ENCODE measurements around the gene DTX4.

DTX4 gene

GRCh38 chr11:59255281-59255680 lies 83.3 kb downstream of the DTX4 start:
- Histone ChIP-seq H3K4me3 (ENCODE audit: low read length, poor library complexity, severe bottlenecking) (no peak overlapping the region), H4K20me1 (ENCODE audit: insufficient read depth, low read length, poor library complexity, severe bottlenecking) (no peaks in the 10 kb centered on the region), H3K36me3 (ENCODE audit: insufficient read depth, low read length) (no peaks in the 10 kb centered on the region), H2AFZ (ENCODE audit: low read length) (no peak overlapping the region), H3K79me2 (ENCODE audit: insufficient read depth, low read length) (no peaks in the 10 kb centered on the region), H3K9ac (ENCODE audit: low read depth, low read length, poor library complexity, severe bottlenecking) (no peak overlapping the region), H3F3A (ENCODE audit: low read depth) (no peaks in the 10 kb centered on the region), H3K9me3 (ENCODE audit: insufficient read depth, low read depth, low read length) (no peaks in the 10 kb centered on the region), H3K27me3 (ENCODE audit: insufficient read depth, low read length, poor library complexity, severe bottlenecking) (no peaks in the 10 kb centered on the region), H3K4me1 (ENCODE audit: insufficient read depth, low read length, poor library complexity, severe bottlenecking) (no peaks in the 10 kb centered on the region), H3K9me2 (replicated peaks; ENCODE audit: low read depth, low read length) (no peaks in the 10 kb centered on the region), H3K4me2 (ENCODE audit: low read depth, low read length, poor library complexity, severe bottlenecking) (no peak overlapping the region)
- TF ChIP-seq, protein P1, sequence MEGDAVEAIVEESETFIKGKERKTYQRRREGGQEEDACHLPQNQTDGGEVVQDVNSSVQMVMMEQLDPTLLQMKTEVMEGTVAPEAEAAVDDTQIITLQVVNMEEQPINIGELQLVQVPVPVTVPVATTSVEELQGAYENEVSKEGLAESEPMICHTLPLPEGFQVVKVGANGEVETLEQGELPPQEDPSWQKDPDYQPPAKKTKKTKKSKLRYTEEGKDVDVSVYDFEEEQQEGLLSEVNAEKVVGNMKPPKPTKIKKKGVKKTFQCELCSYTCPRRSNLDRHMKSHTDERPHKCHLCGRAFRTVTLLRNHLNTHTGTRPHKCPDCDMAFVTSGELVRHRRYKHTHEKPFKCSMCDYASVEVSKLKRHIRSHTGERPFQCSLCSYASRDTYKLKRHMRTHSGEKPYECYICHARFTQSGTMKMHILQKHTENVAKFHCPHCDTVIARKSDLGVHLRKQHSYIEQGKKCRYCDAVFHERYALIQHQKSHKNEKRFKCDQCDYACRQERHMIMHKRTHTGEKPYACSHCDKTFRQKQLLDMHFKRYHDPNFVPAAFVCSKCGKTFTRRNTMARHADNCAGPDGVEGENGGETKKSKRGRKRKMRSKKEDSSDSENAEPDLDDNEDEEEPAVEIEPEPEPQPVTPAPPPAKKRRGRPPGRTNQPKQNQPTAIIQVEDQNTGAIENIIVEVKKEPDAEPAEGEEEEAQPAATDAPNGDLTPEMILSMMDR (conservative IDR thresholded peaks at IDR 0.05; ENCODE audit: low read length) = no peak
- no peak for TF ChIP-seq EZH2phosphoT487 (IDR thresholded peaks at IDR 0.05; ENCODE audit: borderline replicate concordance)

All from Loucy (cell line).